Measurements from ENCODE around the gene PPM1L. TPM values are rescaled to one million over a fixed set of nuclear protein-coding genes. Genes with fewer than 3 reads are reported as not detected.

The PPM1L gene
- total and polyA plus RNA-seq, 2 donors (not counting 1 experiment from before 2014, with no cell fraction given) = 0.33 to 2.5 TPM

DNA sequence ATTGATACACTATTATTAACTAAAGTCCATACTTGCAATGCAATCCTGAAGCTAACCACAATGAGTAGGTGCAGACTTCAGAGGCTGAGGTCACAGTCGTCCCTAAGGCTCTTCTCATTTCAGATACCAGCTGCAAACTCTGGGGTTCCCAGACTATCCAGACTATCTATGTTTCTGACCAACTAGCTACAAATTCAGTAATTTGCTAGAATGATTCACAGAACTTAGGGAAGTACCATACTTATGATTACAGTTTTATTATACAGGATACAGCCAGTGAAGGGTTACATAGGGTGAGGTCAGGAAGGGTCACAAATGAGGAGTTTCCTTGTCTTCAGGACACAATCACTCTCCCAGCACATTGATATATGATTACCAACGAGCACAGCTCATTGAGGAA is 36.5 kb downstream of the PPM1L start:
- Histone ChIP-seq H3K27ac (ENCODE audit: insufficient read depth, low read length) (no peak overlapping the region), H3K79me2 (ENCODE audit: control insufficient read depth, insufficient read depth, low read length) (no peaks in the 10 kb centered on the region), H3K4me2 (ENCODE audit: extremely low read depth, insufficient read depth, low read length) (no peak overlapping the region), H3K36me3 (ENCODE audit: control insufficient read depth, insufficient read depth, low read length) (no peaks in the 10 kb centered on the region), H3K9ac (ENCODE audit: insufficient read depth, low read length) (no peak overlapping the region), H3K9me3 (ENCODE audit: control insufficient read depth, insufficient read depth, low read depth, low read length) (no peaks in the 10 kb centered on the region), H2AFZ (ENCODE audit: low read length) (no peak overlapping the region), H4K20me1 (ENCODE audit: control insufficient read depth, extremely low read depth, insufficient read depth, low read length) (no peaks in the 10 kb centered on the region), H3K27me3 (ENCODE audit: control insufficient read depth, insufficient read depth, low read length) (no peaks in the 10 kb centered on the region), H3K4me3 (replicated peaks in 1 of 4; ENCODE audit: control extremely low read depth in 1 of 4, insufficient read depth in 1 of 4, low read depth in 3 of 4, low read length in 4 of 4) (no peak overlapping the region), H3K4me1 (ENCODE audit: control insufficient read depth, extremely low read depth, insufficient read depth, low read length) (no peaks in the 10 kb centered on the region)
- DNase-seq (ENCODE audit: low read depth in 2 of 2) = no peak
- TF ChIP-seq EZH2 (IDR thresholded peaks at IDR 0.05; ENCODE audit: low read length, missing control alignments) = no peak
- TF ChIP-seq, protein P1, sequence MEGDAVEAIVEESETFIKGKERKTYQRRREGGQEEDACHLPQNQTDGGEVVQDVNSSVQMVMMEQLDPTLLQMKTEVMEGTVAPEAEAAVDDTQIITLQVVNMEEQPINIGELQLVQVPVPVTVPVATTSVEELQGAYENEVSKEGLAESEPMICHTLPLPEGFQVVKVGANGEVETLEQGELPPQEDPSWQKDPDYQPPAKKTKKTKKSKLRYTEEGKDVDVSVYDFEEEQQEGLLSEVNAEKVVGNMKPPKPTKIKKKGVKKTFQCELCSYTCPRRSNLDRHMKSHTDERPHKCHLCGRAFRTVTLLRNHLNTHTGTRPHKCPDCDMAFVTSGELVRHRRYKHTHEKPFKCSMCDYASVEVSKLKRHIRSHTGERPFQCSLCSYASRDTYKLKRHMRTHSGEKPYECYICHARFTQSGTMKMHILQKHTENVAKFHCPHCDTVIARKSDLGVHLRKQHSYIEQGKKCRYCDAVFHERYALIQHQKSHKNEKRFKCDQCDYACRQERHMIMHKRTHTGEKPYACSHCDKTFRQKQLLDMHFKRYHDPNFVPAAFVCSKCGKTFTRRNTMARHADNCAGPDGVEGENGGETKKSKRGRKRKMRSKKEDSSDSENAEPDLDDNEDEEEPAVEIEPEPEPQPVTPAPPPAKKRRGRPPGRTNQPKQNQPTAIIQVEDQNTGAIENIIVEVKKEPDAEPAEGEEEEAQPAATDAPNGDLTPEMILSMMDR (conservative IDR thresholded peaks at IDR 0.05 in 1 of 2, IDR thresholded peaks at IDR 0.05 in 1 of 2; ENCODE audit: low read depth in 1 of 2, low read length in 2 of 2) = no peak

DNA sequence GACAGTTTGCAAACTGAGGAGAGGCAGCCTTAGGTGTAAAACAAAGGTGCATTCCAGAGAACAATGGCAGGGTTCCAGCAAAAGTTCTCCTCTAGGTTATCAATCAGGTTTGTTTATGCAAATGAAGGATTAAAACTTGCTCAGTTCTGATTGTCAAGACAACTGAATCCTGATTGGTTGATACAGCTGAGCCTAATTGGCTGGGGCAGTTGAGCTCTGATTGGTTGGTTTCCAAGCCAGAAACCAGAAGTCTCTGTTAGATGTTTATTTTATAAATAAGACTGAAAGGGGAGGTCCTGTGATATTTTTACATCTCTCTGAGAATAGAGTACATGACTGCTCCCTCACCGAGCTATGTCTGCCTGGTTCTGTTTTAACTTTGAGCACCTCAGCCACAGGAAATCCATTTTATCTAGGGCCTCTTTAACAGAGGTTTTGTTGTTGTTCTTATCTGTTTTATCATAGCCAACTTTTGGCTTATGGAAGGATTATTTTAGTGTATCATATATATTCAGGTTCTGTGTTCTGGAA is 37.8 kb downstream of the PPM1L start:
- H3K36me3 ChIP-seq (ENCODE audit: control insufficient read depth, insufficient read depth, low read length) = no peaks in the 10 kb centered on the region
- no peak overlapping the region for H3K9ac ChIP-seq (ENCODE audit: insufficient read depth, low read length)
- H3K79me2 ChIP-seq (ENCODE audit: control insufficient read depth, insufficient read depth, low read length) = no peaks in the 10 kb centered on the region
- H3K4me1 ChIP-seq (ENCODE audit: control insufficient read depth, extremely low read depth, insufficient read depth, low read length) = no peaks in the 10 kb centered on the region
- no peak for DNase-seq (ENCODE audit: low read depth in 2 of 2)
- no peaks in the 10 kb centered on the region for H3K27me3 ChIP-seq (ENCODE audit: control insufficient read depth, insufficient read depth, low read length)
- no peak for TF ChIP-seq EZH2 (IDR thresholded peaks at IDR 0.05; ENCODE audit: low read length, missing control alignments)
- TF ChIP-seq, protein P1 (conservative IDR thresholded peaks at IDR 0.05 in 1 of 2, IDR thresholded peaks at IDR 0.05 in 1 of 2; ENCODE audit: low read depth in 1 of 2, low read length in 2 of 2) = no peak
- H3K9me3 ChIP-seq (ENCODE audit: control insufficient read depth, insufficient read depth, low read depth, low read length) = no peaks in the 10 kb centered on the region
- no peak overlapping the region for H2AFZ ChIP-seq (ENCODE audit: low read length)
- H3K27ac ChIP-seq (ENCODE audit: insufficient read depth, low read length) = no peak overlapping the region
- H3K4me2 ChIP-seq (ENCODE audit: extremely low read depth, insufficient read depth, low read length) = no peak overlapping the region
- H4K20me1 ChIP-seq (ENCODE audit: control insufficient read depth, extremely low read depth, insufficient read depth, low read length) = no peaks in the 10 kb centered on the region
- no peak overlapping the region for H3K4me3 ChIP-seq (replicated peaks in 1 of 4; ENCODE audit: control extremely low read depth in 1 of 4, insufficient read depth in 1 of 4, low read depth in 3 of 4, low read length in 4 of 4)

DNA sequence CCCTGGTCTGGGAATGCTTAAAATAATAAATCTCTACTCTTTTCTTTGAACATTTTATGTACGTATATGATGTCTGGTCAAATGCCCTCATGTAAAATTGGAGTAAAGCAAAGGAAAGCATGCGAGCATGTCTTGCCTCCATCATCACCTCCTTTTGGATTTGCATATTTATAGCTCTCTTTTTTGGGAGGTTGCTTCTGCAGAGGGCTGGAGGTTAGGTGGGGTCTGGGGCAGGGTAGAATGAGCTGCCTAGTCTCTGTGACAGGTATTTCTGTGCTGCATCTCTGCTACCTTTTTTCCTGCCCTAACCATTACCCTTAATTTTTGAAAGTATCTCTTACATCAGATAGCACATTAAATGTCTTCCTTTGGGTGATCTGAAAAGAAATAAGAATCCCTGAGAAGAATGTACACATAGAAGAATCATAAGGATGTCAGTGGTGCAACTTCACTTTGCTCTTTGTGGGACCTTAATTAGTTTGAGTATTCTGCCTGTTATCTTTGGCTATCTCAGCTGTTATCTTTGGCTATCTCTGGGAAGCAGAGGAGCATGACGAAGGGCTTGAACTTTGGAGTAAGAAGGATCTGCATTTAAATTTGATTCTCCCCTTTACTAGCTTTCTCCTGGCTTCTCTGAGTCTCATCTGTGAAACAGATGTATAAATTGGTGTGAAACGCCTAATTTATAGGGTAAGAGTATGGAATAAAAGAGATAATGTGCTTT is 40.2 kb downstream of the PPM1L start:
- H3K4me3 ChIP-seq (replicated peaks in 1 of 4; ENCODE audit: control extremely low read depth in 1 of 4, insufficient read depth in 1 of 4, low read depth in 3 of 4, low read length in 4 of 4) = no peak overlapping the region
- H3K4me1 ChIP-seq (ENCODE audit: control insufficient read depth, extremely low read depth, insufficient read depth, low read length) = no peaks in the 10 kb centered on the region
- no peak for TF ChIP-seq EZH2 (IDR thresholded peaks at IDR 0.05; ENCODE audit: low read length, missing control alignments)
- TF ChIP-seq, protein P1 (conservative IDR thresholded peaks at IDR 0.05 in 1 of 2, IDR thresholded peaks at IDR 0.05 in 1 of 2; ENCODE audit: low read depth in 1 of 2, low read length in 2 of 2) = no peak
- H3K79me2 ChIP-seq (ENCODE audit: control insufficient read depth, insufficient read depth, low read length) = no peaks in the 10 kb centered on the region
- H3K27ac ChIP-seq (ENCODE audit: insufficient read depth, low read length) = no peak overlapping the region
- H2AFZ ChIP-seq (ENCODE audit: low read length) = no peak overlapping the region
- no peaks in the 10 kb centered on the region for H4K20me1 ChIP-seq (ENCODE audit: control insufficient read depth, extremely low read depth, insufficient read depth, low read length)
- H3K27me3 ChIP-seq (ENCODE audit: control insufficient read depth, insufficient read depth, low read length) = no peaks in the 10 kb centered on the region
- H3K36me3 ChIP-seq (ENCODE audit: control insufficient read depth, insufficient read depth, low read length) = no peaks in the 10 kb centered on the region
- H3K9ac ChIP-seq (ENCODE audit: insufficient read depth, low read length) = no peak overlapping the region
- H3K9me3 ChIP-seq (ENCODE audit: control insufficient read depth, insufficient read depth, low read depth, low read length) = no peaks in the 10 kb centered on the region
- no peak overlapping the region for H3K4me2 ChIP-seq (ENCODE audit: extremely low read depth, insufficient read depth, low read length)
- no peak for DNase-seq (ENCODE audit: low read depth in 2 of 2)
